ENCODE measurements around the gene HS3ST3B1.

The HS3ST3B1 gene

DNA sequence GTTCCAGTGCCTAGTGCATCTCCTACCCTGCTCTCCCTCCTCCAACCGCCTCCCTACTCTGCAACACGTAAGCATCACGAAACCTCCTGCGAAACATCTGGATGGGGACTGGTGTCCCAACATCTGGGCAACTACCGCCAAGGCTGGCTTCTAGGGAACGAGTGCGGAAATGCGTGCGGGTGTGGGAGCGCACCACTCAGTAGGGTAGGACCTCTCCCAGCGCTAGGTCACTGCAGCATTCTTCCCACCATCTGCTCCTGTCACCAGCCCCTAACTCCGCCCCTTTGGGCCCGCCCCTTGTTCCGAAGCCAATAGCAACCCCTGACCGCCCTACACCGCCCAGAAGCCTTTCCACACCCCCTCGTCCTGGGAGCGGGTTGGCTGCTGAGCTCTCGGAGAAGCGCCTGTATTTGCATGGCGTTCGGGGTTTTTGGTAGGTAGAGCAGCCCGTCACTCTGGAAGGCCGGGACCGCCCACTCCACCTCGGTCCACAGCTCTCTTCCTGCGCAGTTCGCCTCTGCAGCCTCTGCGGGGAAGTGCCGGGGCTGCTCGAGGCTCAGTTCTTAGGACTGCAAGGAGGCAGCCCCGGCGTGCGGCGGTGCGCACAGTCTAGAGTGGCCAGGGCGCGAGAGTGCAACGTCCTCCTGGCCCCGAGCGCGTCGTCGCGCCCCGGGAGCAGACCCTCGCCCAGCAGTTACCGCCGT, at the start of gene HS3ST3B1:
TSS of gene HS3ST3B1 (plus strand) at position 507 of the 704 bp plus-strand sequence. CDS start 438 bp downstream, outside the sequence.
- peak; percentile 99 for DNase-seq (ENCODE audit: low spot score)

DNA sequence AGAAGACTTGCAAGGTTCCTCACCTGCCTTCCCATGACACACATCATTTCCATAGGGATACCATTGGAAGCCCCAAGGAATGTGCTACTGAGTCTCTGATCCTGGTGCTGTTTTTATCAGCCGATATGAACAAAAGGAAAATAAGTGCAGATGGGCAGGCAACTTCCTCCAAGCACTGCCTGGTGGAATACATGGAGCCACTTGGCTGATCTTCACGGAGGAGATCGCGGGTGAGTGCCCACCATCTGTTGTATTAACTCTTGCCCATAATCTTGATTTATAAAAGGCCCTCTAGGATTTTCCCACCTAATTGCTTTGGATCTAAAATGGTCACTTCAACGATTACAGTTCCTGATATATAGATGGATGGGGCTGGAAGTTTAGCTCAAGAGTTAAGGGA, 39.5 kb upstream of the HS3ST3B1 start:
- DNase-seq (ENCODE audit: low spot score): no peak

DNA sequence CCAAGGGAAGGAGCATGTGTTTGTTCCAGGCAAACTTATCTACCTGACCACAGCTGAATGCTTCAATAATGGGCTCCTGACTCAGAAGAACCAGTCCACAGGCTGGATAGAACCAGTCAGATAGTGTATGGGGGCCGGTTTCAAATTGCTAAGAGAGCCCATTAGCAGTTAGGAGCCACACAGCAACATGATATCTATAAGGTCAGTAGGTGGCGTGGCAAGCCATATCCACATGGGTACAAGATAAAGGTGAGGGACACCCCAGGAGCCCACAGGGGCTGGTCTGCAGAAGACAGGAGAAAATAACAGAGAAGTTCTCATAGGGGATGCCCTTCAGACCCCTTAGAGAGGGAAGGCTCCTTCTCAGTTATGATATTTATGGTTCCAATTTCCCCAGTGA, 32.6 kb upstream of the HS3ST3B1 start:
- DNase-seq (ENCODE audit: low spot score): no peak

DNA sequence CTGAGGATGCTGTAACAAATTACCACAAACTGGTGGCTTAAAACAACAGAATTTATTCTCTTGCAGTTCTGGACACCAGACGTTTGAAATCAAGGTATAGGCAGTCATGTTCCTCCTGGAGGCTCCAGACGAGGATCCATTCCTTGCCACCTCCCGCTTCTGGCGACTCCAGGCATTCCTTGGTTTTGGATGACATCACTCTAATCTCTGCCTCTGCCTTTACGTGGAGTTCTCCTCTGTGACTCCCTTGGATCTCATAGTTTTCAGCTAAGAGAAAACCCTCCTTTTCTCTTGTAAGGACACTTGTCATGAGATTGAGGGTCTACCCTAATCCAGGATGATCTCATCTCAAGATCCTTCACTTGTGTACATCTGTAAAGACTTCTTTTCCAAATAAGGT, 31.4 kb upstream of the HS3ST3B1 start:
- no peak for DNase-seq (ENCODE audit: low spot score)

DNA sequence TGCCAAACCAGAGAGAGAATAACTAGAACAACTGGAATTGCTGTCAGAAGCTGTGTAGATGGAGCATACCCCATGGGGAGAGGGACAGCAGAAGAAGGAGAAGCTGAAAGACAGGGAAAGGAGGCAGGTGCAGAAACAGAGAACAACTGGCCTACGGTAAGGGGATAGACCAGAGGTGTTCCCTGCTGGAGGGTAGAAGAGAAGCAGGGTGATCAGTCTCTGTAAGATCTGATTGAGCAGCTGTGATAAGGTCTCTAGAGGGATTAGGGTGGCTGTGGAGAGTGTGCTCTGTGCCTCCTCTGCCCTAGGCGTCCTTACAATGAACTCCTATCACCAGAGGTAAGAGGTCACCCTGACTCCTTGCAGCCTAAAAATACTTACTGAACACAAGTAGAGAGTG, 30.4 kb upstream of the HS3ST3B1 start:
- no peak for DNase-seq (ENCODE audit: low spot score)

- DNase-seq (ENCODE audit: low spot score): no peak
Observed at GRCh38 chr17:14276535-14277250, 24.2 kb upstream of the HS3ST3B1 start.

- DNase-seq (ENCODE audit: low spot score): no peak
Observed at GRCh38 chr17:14281530-14281929, 19.4 kb upstream of the HS3ST3B1 start.

- DNase-seq (ENCODE audit: low spot score): no peak
Observed at GRCh38 chr17:14282726-14283125, 18.2 kb upstream of the HS3ST3B1 start.

DNA sequence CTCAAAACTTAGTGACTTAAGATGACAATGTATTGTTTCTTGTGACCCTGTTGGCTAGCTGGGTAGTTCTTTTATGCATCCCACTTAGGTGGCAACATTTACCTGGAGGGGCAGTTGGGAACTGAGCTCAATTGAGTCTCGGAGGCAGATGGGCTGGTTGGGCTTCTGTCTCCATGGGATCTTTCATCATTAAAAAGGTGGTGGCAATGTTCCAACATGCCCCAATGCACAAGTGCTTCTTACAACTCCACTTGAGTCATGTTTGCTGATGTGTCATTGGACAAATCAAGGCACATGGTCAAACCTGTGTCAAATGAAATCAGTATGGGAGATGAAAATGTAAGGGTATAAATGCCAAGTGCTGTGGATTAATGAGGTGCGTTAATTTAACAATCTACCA, 11.7 kb upstream of the HS3ST3B1 start:
- DNase-seq (ENCODE audit: low spot score): no peak

GRCh38 chr17:14294876-14295275, 6.0 kb upstream of the HS3ST3B1 start:
- DNase-seq (ENCODE audit: low spot score): no peak

GRCh38 chr17:14295676-14296075, 5.2 kb upstream of the HS3ST3B1 start:
- no peak for DNase-seq (ENCODE audit: low spot score)

DNA sequence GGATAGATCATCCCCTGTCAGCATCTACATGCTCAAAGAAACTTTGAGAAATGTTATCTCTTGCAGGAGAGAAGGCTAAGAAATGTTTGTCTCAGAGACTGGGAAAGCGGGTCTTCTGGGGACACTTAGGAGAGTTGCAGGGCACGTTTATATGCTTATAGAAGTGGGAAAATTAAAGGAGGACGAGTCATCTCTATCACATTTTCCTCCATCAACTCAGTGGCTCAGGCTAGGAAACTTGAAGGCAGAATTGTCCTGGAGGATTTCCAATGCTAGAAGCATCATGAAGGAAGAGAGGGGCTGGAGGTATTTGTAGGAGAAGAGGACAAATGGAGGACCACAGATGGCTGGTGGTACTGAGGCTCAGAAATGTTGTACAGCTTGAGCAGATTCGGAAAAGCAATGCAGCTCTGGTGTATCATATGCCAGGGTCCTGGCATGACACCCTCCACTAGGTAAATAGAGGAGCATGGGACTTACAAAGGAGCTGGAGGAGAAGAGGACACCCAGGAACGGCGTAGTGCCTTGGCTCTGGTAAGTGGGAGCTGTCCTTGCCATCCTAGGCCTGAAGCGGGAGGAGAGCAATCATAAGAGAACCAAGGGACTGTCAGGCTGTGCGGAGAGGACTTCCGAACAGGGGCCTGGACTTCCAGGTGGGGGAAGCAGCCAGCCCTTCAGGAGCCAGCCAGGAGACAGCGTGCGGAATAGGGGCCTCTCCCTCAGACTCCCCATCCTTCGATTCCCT, 4.5 kb upstream of the HS3ST3B1 start:
- no peak for DNase-seq (ENCODE audit: low spot score)

GRCh38 chr17:14297161-14297851, 3.6 kb upstream of the HS3ST3B1 start:
- DNase-seq (ENCODE audit: low spot score): peak; percentile 70

DNA sequence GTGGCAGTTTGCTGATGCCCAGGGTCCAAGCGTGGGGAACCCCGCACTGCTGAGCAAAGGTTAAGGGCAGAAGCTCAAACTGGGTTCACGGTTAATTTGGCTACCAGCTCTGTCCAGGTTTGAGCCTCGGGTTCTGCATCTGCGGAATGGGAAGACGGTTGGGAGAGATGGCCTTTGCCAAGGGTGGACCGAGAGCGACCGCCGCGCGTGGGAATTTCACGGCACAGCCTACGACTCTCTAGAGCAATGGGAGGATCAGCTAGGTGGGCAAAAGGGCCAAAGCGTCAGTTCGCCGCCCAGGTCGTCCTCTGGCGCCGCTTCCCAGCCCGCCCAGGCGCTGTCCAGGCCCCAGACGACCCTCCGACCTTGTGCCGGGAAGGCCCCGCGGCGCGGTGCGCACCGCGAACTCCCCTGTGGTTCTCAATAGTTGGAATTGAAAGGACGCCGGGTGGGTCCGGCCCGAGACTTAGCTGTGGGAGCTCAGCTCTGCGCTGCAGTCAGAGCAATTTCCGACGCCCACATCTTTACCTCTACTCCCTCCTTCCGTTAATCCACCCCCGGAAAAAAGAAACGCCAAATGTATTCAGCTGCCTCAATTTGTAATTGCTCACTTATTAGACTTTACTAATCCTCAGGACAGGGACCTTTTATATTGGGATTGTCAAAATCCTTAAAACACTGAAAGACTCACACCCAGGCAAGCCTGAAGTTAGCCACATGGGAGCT, 2.5 kb upstream of the HS3ST3B1 start:
- DNase-seq (ENCODE audit: low spot score): no peak

- no peak for DNase-seq (ENCODE audit: low spot score)
Observed at GRCh38 chr17:14298947-14299279, 2.0 kb upstream of the HS3ST3B1 start.

DNA sequence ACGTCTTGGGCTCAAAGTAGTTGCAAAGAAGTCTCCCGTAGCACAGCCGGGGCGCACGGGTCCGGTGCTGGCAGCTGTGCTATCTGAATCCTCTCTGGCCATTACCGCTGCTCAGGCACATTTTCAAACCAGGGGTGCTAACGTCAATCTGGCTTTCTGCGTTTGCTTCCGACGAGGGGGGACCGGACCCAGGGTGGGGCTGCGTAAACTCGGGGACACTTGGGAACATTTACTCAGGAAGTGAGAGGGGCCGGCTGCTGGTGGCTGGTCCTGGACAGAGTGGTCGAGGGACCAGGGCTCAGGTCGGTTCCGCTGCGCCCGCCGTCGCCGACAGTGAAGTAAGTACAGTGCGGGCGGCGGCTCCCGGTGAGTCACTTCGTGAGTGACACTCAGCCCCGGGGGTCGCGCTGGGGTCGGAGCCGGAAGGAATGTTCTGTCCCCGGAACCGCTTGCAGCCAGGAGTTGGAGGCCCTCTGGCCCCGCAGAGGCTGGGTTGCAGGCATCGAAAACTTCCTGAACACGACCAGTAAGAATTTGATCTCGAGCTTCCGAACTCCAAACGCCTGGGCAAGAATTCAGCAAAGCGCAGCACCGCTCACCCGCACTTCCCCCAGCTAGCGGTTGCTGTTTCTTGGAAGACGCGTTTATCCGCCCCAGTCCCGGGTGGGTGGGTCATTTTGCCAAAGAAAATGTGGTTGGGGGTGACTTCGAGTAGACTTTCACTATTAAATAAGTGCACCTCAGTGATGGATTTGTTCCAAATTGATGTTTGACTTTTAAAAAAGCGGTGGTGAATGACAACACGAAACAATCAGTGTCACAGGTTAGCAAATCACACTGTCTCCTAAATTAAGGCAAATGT, 1.4 kb upstream of the HS3ST3B1 start:
- DNase-seq (ENCODE audit: low spot score): no peak

- DNase-seq (ENCODE audit: low spot score): no peak
Observed at GRCh38 chr17:14301279-14302090, 604 bp downstream of the HS3ST3B1 start.

GRCh38 chr17:14302091-14302430, 1.2 kb downstream of the HS3ST3B1 start:
- DNase-seq (ENCODE audit: low spot score): peak; percentile 60

GRCh38 chr17:14302431-14303099, 1.7 kb downstream of the HS3ST3B1 start:
- DNase-seq (ENCODE audit: low spot score): peak; percentile 84
